ENCODE data around the gene MAPKBP1.

- TF ChIP-seq CTCF (IDR thresholded peaks at IDR 0.05; ENCODE audit: low read length), result no peak
- no peak for TF ChIP-seq EZH2 (optimal IDR thresholded peaks at IDR 0.05; ENCODE audit: low read depth, low read length)
Observed at GRCh38 chr15:41779662-41780157, 5.4 kb downstream of the MAPKBP1 start.

Measured in MM.1S (cell line).